GM23338 (cell line): ENCODE results near the gene EEPD1. TPM values are rescaled to one million over a fixed set of nuclear protein-coding genes. Genes with fewer than 3 reads are reported as not detected.
A peak's percentile ranks its signal among the peaks of the same experiment; 100 is the strongest.

Experiments
- ATAC-seq: fragments of 200-7000 bp; cut with Tn5 transposase; 3 replicates; pipeline ENCODE4 v1.9.1; 2020
- DNase-seq: peaks from one replicate; pipeline ENCODE4 v3.0.0-alpha.2; 2015; ENCODE audit warnings: low spot score
- H2AFZ ChIP-seq: fragments of 200-600 bp; sonication (generic); 2 replicates; pipeline ENCODE4 v1.8.0; 2016; ENCODE audit warnings: antibody characterized with exemption, mild to moderate bottlenecking, moderate library complexity
- H3F3A ChIP-seq: fragments of 200-600 bp; sonication (generic); replicated peaks from 2 replicates; pipeline ENCODE4 v1.8.0; 2017; ENCODE audit warnings: antibody characterized with exemption, mixed run types, low read depth
- H3K27ac ChIP-seq: fragments of 200-600 bp; sonication (generic); 2 replicates; pipeline ENCODE4 v1.6.1; 2016; ENCODE audit warnings: low read depth
- H3K27me3 ChIP-seq: fragments of 200-600 bp; sonication (generic); 2 replicates; pipeline ENCODE4 v1.8.0; 2016; ENCODE audit warnings: mild to moderate bottlenecking, mixed run types, moderate library complexity; ENCODE audit not compliant: insufficient read depth
- H3K36me3 ChIP-seq: fragments of 200-600 bp; sonication (generic); 2 replicates; pipeline ENCODE4 v1.8.0; 2016; ENCODE audit warnings: mild to moderate bottlenecking; ENCODE audit not compliant: insufficient read depth
- H3K4me1 ChIP-seq: fragments of 200-600 bp; sonication (generic); 2 replicates; pipeline ENCODE4 v1.8.0; 2016; ENCODE audit warnings: mild to moderate bottlenecking, moderate library complexity; ENCODE audit not compliant: insufficient read depth
- H3K4me2 ChIP-seq: fragments of 200-600 bp; sonication (generic); 2 replicates; pipeline ENCODE4 v1.7.1; 2017; ENCODE audit warnings: mixed run types
- H3K4me3 ChIP-seq: fragments of 200-600 bp; sonication (generic); 2 replicates; pipeline ENCODE4 v1.6.1; 2016; ENCODE audit warnings: mixed run types
- H3K79me2 ChIP-seq: fragments of 200-600 bp; sonication (generic); replicated peaks from 2 replicates; pipeline ENCODE4 v1.8.0; 2017; ENCODE audit warnings: mild to moderate bottlenecking; ENCODE audit not compliant: insufficient read depth
- H3K9me2 ChIP-seq: fragments of 200-600 bp; sonication (generic); 2 replicates; pipeline ENCODE4 v1.8.0; 2017; ENCODE audit not compliant: insufficient read depth
- H4K20me1 ChIP-seq: fragments of 200-600 bp; sonication (generic); replicated peaks from 2 replicates; pipeline ENCODE4 v1.8.0; 2017; ENCODE audit warnings: mild to moderate bottlenecking; ENCODE audit not compliant: insufficient read depth
- H3K27ac Mint-ChIP-seq: 2 replicates; pipeline ENCODE4 v1.8.0; 2020; ENCODE audit warnings: inconsistent platforms, mild to moderate bottlenecking, moderate library complexity, mixed read lengths
- H3K27me3 Mint-ChIP-seq: 3 replicates; pipeline ENCODE4 v1.8.0; 2022; ENCODE audit warnings: low read depth, mild to moderate bottlenecking, moderate library complexity, mixed read lengths, inconsistent platforms; ENCODE audit not compliant: insufficient read depth, poor library complexity
- H3K36me3 Mint-ChIP-seq: 3 replicates; pipeline ENCODE4 v1.8.0; 2021; ENCODE audit warnings: low read depth, mild to moderate bottlenecking, inconsistent platforms, moderate library complexity, mixed read lengths
- H3K4me1 Mint-ChIP-seq: 3 replicates; pipeline ENCODE4 v1.8.0; 2020; ENCODE audit warnings: mild to moderate bottlenecking, inconsistent platforms, mixed read lengths
- H3K4me3 Mint-ChIP-seq: 3 replicates; pipeline ENCODE4 v1.8.0; 2021; ENCODE audit warnings: moderate library complexity, mild to moderate bottlenecking, inconsistent platforms, mixed read lengths
- H3K9me3 Mint-ChIP-seq: 3 replicates; pipeline ENCODE4 v1.8.0; 2020; ENCODE audit warnings: moderate library complexity, mild to moderate bottlenecking, inconsistent platforms, mixed read lengths
- CREB1 ChIP-seq: fragments of 250-450 bp; sonication (Bioruptor Pico); IDR thresholded peaks from 2 replicates; pipeline ENCODE4 v1.5.0; 2020; ENCODE audit warnings: low read depth, mild to moderate bottlenecking, moderate library complexity
- EZH2 ChIP-seq: fragments of 200-600 bp; sonication (generic); IDR thresholded peaks from one replicate; pipeline ENCODE4 v1.8.0; 2017; ENCODE audit warnings: antibody characterized with exemption, mild to moderate bottlenecking, low read depth; ENCODE audit not compliant: unreplicated experiment
- POLR2AphosphoS5 ChIP-seq: IDR thresholded peaks from 2 replicates; pipeline ENCODE4 v1.6.1; 2016; ENCODE audit warnings: antibody characterized with exemption, low read depth
- STAT1 ChIP-seq: IDR thresholded peaks from one replicate; pipeline ENCODE4 v1.6.1; 2016; ENCODE audit warnings: antibody characterized with exemption; ENCODE audit not compliant: unreplicated experiment
- ZNF331 ChIP-seq: fragments of 250-450 bp; sonication (Bioruptor Pico); IDR thresholded peaks from 2 replicates; pipeline ENCODE4 v1.5.0; 2020; ENCODE audit warnings: low read depth, mild to moderate bottlenecking, moderate library complexity
- ZNF462 ChIP-seq: fragments of 250-450 bp; sonication (Bioruptor Pico); IDR thresholded peaks from 2 replicates; pipeline ENCODE4 v1.5.0; 2020; ENCODE audit warnings: mild to moderate bottlenecking, moderate library complexity
- polyA plus RNA-seq: library from polyadenylated mRNA; unstranded; fragments of >200 nt; fragmentation: Nextera tagmentation; extraction: Ambion mirVana; gene quantifications from 2 replicates; pipeline ENCODE4 v1.2.1, GENCODE V29; 2016
- total RNA-seq: library from RNA; depleted of rRNA; stranded (reverse); fragments of >200 nt; shearing (Covaris generic); gene quantifications from 2 replicates; pipeline ENCODE4 v1.2.3, GENCODE V29; 2014

The EEPD1 gene
- total and polyA plus RNA-seq, 2 experiments from 2014 or later, result 4.1 to 17.1 TPM

- no peak for TF ChIP-seq ZNF462 (CRISPR knock-in tag)
- no peak for TF ChIP-seq STAT1
- TF ChIP-seq EZH2, result no peak
- TF ChIP-seq CREB1 (CRISPR knock-in tag), result no peak
Measured at GRCh38 chr7:36149694-36150452, 3.2 kb upstream of the EEPD1 start (continued).

DNA sequence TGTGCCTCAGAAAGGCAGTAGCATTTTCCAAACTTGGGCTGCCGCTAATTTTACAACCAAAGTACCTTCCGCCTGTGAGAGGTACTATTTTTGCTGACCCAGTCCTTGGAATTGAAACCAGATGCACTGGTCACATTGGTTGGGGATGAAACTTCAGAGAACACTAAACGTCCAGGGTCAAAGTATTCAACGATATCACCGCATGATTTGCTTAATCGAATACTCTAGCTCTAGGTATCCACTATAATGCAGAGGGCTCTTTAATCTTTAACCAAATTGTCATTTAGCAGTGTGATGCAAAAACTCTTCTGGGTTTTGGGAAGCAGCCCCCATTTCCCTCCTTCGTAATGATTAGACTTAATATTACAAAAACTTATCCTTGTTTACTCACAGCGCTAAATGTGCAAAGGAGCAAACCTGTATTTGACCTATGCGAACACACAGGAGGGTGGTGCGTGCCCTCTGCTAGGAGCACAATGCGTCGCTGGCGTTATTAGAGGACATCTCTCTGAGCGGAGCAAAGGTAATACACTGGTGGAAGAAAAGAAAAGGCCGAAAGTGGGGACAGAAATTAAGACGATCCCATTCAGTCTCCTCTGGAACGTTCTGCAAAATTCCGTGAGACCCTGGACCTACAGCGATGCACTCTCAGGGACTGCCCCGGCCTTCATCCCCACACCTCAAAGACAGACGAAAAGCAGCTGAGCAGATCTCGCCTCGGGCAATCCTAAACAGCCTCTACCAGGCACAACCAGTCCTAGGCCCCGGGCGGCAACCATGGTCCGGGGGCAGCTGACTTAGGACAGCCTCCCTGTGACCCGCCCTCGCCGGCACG, 916 bp upstream of the EEPD1 start:
- Histone ChIP-seq H2AFZ (peak overlapping the region; percentile 89), H3K79me2 (peaks cover 6% of the 10 kb centered on the region; the same call in 1 of the 2 replicates), H3F3A (no peaks in the 10 kb centered on the region), H3K36me3 (no peaks in the 10 kb centered on the region), H3K9me2 (0 out of 2 replicates have a peak, but pooled peaks cover 4% of the 10 kb centered on the region), H3K4me3 (peak overlapping the region; percentile 93), H3K4me1 (peaks cover 21% of the 10 kb centered on the region), H3K27ac (peak overlapping the region; percentile 58; the same call in 1 of the 2 replicates), H3K4me2 (peak overlapping the region; percentile 80), H3K27me3 (peaks cover 6% of the 10 kb centered on the region; the same call in 1 of the 2 replicates), H4K20me1 (no peaks in the 10 kb centered on the region; the same call in 1 of the 2 replicates)
- Mint-ChIP-seq H3K9me3 (peaks cover 8% of the 10 kb centered on the region; the same call in 2 of the 3 replicates), H3K36me3 (peaks cover 8% of the 10 kb centered on the region), H3K4me3 (peak overlapping the region; percentile 82), H3K27ac (peak overlapping the region; percentile 85), H3K27me3 (peaks cover 15% of the 10 kb centered on the region), H3K4me1 (peaks cover 36% of the 10 kb centered on the region)
- ATAC-seq, result peak; percentile 82
- DNase-seq, result no peak
- TF ChIP-seq ZNF462 (CRISPR knock-in tag) (no peak), STAT1 (no peak), ZNF331 (CRISPR knock-in tag) (no peak), POLR2AphosphoS5 (peak; percentile 37)
